CD4-positive, alpha-beta T cell treated with Interleukin-1 beta for 1 hour (primary cell): Measurements from ENCODE around the gene SUPT4H1.
"Not testable (repeated sequence)": the region's sequence is repeated elsewhere in the genome, so short reads cannot be mapped to it uniquely, and the experiment has no call there.

Experiments used
- DNase-seq, 2 donors: peaks; one replicate each; pipeline ENCODE4 v3.0.0-alpha.2; 2020 to 2022

SUPT4H1 gene

DNA sequence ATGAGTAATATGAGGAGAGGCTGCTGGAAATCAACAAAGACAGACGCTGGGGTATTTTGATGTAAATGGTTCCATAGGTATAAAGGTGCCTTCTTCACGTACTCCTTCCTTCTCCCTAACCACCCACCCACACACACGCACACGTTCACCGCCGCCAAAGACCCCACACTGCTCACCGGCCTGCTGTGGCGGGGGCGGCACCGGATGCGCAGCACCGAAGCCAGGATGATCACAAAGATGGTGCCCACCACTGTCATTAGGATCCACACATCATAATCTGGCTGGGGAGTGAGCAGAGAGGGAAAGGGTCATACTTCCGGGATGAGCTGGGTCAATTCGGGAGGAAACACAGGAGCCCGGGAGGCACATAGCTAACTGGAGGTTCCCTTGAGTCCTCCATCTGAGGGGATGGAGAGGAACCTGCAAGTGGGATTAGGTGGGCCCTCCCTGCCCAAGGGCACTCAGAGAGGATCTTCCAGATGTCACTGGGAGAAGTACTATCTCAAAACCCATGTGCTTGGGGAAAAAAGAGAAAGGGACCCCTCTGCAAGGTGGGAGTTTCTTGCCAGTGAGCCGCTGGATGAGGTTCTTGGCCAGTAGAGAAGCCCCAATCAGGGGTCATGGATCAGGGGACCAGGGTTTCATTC, 10.5 kb upstream of the SUPT4H1 start:
- DNase-seq: no peak

DNA sequence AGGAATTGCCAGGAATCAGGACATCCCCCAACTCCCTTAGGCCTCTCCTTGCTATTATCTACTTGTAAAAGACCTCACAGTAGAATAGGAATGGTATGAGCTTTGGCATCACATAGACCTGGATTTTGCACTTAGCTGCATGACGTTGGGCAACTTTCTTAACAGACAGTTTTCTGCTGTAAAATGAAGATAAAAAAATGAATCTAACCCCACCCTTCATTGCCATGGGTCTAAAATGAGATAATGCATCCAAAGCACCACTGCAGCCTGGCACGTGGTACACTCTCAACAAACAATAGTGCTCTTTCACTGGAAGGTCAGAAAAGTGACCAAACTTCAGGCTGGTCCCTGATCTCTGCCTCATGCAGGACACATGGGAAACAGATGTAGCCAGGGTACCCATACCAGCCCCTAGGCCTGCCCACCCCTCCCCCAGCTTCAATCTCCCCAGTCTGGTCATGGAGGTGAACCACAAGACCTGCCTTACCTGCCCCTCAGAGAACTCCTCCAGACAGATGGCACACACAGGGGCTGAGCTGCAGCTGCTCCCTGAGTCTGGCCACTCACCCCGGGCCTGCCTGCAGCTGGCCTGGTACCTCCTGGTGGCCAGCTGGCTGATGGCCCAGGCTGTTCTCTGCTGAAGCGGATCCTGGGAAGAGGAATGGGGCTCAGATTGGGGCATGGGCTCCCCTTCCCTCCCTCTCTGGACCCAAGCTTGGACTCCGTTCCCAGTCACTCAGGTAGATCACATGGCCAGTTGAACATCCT, 8.5 kb upstream of the SUPT4H1 start:
- no peak for DNase-seq

DNA sequence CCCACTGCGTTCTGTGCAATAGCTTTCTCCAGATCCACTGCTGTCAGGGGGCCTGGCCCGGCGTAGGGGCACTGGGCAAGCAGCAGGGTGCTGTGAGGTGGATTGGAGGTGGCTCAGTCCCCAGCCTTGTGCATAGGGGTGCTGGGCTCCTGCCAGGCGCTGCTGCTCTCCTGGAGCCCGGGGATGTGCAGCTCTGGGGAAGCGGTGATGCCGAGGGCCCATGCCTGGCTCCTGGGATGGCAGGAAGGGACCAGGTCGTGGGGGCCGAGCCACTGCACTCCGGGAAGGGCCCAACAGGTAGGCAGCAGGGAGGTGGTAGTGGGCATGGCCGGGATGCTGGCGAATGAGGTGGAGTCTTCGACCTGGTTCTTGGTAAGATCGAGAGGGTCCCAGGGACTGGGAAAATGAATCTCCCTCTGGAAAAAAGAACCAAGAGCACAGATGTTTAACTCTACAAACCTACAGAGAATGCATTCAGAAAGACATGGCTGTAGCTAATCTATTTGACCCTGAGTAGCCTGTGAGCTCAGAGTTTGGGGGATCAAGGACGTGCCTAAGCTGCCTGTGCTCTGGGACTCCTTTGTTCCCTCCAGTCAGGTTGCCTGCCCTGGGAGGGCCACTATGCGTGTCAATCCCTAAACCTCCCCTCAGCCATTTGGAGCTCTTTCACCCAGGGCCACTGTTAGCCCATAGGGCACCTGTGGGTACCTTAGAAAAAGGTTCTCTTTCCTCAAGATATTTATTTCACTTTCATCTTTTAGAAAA, 6.6 kb upstream of the SUPT4H1 start:
- DNase-seq: no peak

DNA sequence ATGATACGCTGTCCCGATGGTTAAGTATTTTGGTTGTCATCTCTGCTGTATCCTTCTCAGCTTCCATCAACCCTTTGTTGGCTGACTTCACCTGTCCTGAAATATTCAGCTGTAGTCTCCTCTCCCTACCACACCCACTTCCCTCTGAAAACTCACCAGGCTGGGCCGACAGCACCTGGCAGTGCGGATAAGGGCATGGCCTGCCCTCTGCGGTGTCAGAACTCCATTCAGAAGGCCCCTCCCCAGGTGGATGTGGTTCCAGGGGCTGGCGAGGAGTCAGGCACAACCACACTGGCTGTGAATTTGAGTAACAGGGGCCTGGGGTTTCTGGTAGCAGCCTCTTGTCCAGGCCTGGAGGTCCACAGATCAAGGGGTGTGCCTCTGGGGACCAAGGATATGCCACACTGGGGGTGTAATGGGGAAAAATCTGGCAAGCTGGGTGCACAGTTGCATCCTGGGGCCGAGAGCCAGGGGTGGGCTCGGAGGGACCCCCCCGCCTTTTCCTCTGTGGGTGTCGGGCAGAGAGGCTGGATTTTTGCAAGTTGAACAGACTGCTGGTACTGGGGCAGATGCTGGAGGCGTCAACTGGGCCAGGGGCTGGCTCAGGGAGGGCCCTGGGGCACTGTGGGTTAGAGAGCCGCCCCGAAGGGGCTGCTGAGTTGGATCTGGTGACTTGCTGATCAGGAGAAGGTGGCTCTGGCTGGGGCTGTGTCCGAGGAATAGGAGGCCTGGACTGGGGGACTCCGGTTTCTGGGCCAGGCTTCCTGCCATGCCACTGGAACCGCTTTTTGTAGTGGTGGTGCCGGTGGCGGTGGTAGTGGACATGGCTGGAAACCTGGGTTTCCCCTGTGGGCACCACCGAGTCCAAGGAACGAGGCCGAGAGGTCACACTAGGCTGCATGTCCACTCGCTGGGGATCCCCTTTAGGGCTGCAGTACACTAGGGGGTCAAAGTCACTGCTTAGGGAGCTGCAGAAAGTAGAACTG, 5.6 kb upstream of the SUPT4H1 start:
- no peak for DNase-seq

DNA sequence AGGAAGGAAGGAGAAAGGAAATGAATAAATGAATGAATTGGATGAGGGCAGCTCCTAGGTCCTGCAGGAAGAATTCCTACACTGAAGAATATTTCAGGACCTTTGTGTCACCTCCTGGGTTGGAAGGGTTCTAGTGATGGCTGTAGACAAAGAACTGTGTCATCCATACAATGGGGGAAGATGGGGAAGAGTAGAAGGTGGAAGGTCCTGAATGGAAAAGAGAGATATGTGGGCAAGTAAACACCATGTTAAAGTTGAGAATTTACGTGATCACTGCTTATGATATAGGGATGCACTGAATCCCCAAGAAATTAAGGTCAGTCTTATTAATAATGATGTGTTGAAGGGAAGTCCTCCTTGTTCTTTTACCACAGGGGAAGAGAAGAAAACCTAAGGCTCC, 4.2 kb upstream of the SUPT4H1 start:
- DNase-seq: no peak

DNA sequence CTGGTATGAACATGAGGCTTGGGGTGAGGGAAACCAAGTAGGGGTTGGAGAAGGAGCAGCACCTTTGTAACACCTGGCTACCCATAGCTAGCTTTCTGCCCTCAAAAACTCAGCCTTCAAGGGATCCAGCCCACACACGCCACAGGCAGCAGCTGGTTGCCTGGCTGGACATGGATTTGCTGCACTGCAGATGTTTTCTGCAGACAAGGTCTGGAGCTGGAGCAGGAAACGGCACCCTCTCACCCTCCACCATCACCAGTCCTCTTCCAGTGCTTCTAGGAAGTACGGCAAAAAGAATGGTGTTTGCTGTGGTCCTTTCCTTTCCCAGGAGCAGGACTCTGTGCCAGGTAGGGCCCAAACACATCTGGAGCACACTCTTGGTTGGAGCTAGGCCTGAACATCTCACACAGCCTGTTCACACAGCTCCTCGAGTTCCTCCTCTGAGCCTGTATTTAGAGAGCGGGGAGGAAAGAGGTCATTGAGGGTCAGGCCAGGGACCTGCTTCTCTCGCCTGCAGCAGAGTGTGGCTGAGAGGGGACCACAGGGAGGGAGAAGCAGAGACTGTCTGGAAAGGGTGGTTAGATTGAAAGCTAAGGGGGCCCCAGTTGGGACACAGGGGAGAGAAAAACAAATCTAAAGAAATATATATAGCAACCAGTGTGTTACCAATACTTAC, 2.7 kb upstream of the SUPT4H1 start:
- DNase-seq: no peak

DNA sequence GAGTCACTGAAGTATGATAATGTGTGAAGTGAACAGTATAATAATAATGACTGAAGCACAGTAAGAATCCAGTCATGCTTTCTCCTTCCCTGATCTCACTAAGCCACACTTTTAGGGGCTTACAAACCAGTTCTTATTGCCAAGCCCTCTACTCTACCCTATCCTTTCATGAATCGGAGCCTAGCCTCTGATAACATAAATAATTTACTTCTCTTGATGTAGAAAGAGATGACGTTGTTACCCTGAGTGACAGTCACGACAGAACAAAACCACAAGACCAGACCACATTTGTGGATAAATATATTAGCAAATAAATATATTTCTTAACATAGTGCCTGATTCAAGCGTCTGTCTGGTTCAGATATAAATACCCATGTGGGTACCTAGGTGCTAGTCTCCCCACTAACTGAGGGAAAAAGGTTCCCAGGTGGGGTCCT, 1.4 kb upstream of the SUPT4H1 start:
- DNase-seq: no peak

DNA sequence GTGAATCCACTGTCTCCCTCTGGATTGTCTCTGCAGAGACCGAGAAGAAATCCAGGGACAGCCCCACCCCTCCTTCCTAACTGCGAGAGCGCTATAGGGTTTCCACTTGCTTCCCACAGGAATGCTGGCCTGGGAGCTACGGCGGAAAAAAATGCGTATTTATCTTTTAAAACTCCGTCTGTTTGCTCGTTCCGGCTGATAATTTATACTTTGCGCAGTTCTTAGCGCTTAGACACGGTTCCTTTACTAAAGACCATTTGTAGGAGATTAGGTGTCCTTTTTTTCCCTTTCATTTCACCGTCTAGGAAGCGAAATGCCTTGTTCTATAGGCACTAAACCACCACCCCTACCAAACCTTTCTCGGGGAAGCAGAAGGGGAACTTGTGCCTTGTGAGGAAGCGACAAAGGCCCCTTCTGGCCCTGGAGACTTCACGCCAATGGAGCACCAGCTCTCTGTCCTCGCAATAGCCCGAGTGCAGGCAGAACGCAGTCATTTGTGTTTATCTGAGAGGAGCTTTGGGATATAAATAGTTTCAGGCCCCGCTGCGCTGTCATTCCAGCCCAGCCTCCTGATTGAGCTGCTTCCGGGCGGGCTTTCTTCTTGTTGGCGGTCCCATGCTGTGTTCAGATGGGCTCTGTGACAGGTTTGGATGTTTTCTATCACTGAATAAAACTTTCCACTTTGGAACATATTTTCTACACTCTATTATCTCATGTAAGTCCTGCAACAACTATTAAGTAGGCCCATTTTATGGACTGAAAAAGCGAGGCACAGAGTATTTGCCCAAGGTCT, 791 bp upstream of the SUPT4H1 start:
- peak in 1 of 2 donors; percentile 37 for DNase-seq

DNA sequence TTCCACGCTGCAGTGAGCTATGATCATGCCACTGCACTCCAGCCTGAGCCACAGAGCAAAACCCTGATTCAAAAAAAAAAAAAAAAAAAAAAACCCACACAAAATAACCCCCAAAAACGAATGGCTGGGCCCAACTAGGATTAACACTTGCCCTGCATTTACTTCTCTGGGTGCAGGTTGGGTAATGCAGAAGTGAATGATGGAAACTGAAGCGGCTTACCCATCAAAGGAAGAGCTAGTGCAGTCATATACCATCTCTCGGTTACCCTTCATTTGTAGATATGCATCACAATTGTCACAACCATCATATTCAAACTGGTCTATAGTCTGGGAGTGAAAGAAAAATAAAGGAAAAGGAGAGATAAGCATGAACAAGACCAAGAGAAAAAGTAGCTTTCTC, 819 bp downstream of the SUPT4H1 start:
- no peak for DNase-seq

DNA sequence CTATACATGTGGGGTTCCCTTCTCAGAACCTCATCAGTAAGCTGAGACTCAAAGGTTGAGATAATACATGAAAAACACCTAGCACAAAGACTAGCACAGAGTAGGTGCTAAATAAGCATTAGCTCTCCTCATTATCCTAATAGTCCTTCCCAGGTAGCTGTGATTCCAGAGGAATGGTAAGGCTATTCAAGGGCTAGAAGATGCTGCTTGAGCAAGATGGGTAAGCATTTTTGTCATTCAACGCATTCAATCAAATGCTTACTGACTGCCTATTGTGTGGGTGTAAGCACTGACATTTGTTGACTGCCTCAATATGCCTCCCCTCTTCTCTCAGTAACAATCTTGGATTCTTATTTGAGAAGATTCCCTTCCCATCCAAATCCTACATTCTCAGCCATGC, 4.0 kb downstream of the SUPT4H1 start:
- DNase-seq: no peak

DNA sequence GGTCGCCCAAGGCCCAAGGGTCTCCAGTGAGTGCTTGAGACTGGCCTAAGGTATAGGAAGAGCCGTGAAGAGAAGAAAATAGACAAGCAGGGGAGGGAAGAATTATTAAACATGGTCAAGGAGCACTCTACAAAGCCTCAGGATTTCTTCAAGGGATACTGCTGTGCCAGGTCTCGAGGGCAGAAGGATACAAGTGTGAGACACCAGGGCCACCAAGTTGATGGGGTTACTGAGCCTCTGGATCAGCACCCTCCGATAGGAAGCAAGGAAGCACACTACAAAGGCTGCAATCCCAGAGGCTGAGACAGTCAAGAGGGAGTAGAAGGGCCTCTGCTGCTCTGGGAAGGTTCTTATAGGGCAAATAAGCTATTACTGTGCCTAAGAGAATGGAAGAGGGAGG, 6.5 kb downstream of the SUPT4H1 start:
- no peak for DNase-seq

DNA sequence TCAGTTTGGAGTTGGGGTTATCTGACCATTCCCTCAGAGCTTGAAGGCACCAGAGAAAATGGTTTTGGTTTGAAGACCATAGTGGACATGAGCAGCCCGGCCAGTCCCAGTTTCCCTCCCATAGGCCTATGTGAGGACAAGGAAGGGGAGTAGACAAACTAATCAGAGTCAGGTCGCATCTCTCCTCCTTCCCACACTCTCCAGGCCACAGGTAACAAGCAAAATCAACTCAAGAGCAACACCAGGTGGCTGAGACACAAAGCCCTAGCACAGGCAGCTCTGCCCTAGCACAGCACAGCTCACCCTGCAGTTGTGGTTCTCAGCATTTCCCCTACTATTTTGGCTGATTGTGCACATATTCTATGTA, 7.2 kb downstream of the SUPT4H1 start:
- peak; percentile 82 to 85 for DNase-seq

DNA sequence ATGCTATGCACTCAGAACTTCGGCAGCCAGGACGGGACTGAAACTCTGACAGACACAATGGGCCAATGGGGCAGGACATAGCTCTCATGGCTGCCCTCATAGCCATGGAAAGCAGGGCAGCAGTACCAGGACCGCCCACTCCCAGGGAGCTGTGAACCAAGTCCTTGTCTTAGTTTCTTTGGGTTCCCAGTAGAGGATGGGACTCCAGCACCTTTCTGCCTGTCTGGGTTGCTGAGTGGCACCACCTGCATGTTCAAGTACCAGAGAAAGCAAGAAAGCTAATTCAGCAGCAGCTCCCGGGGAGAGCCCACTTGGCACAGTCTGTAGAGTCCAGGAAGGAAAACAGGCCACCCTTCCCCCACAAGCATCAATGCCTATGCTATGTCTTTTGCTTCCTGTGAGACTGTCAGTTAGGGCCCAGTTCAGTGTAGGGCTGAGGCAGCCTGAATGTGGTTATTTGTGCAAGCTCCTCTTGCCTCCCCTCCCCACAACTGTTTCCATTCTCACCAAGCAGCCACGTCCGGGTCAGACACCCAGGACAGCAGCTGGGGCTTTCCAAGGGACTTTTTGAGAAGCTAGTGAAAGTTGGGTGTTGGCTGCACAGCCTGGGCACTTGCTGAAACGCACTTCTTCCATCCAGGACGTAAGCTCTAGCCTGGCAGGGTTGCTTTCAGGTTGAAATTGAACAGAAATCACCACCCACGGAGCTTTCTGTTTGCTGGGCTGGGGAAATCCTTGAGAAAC, 7.8 kb downstream of the SUPT4H1 start:
- DNase-seq: peak; percentile 94 to 95

DNA sequence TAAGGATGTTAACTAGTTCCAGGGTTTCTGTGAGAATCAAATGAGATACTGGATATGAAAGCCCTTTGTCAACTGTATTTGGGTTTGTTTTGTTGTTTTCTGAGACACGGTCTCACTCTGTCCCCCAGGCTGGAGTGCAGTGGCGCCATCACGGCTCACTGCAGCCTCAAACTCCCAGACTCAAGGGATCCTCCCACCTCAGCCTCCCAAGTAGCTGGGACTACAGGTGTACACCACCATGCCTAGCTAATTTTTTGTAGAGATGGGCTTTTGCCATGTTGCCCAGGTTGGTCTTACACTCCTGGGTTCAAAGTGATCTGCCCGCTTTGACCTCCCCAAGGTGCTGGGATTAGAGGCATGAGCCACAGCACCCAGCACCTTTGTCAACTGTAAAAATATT, 8.9 kb downstream of the SUPT4H1 start:
- no peak for DNase-seq

DNA sequence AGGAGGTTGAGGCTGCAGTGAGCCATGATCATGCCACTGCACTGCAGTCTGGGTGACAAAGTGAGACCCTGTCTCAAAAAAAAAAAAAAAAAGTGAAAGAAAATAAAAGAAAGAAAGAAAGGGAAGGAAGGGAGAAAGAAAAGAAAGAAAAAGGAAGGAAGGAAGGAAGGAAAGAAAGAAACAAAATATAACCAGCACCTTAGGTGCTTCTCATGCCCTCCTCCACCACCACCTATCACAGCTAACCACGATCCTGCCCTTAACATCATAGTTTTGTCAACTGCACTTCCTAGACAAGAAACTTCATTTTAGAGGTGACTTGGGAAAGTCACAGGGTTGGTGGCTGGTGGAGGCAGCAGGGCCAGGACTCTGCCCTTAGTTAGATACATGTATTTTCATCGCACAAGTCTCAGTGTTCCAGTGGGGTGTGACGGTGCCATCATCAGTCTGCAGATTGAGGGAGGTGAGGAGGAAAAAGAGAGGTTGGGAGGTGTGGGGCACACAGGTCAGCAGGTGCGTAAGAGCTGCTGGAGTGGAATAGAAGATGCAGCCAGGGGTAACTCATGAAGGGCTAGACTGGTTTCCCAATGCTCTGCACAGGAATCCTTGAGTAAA, 10.0 kb downstream of the SUPT4H1 start:
- no peak for DNase-seq

DNA sequence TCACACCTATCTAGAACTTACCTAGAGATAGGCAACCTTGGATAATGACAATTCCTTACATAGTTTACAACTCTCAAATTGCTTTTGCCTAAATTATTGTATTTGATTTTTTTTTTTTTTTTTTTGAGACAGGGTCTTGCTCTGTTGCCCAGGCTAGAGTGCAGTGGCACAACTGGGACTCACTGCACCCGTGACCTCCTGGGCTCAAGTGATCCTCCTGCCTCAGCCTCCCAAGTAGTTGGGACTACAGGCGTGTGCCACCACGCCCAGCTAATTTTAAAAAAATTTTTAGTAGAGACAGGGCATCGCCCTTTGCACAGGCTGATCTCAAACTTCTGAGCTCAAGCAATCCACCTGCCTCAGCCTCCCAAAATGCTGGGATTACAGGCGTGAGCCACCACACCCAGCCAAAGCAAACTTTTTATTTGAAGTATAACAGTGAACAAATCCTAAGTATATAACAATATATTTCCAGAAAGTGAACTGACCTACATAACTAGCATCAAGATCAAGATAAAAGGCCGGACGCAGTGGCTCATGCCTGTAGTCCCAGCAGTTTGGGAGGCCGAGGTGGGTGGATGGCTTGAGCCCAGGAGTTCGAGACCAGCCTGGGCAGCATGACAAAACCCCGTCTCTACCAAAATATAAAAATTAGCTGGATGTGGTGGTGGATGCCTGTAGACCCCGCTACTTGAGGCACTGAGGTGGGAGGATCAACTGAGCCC, 10.7 kb downstream of the SUPT4H1 start:
- DNase-seq: not testable (repeated sequence)

DNA sequence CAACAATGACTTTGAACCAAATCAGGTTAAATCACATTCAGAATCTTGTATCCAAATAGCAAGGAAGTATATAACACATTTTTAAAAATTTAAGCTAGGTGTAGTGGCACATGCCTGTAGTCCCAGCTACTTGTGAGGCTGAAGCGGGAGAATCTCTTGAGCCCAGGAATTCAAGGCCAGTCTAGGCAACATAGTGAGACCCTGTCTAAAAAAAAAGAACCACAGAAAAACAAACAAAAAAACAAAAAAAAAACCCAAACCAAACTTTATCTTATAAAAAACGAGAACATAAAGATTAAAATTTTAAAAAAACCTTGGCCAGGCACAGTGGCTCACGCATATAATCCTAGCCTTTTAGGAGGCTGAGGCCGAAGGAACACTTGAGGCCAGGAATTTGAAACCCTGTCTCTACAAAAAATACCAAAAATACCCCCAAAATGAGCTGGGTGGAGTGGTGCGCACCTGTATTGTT, 11.6 kb downstream of the SUPT4H1 start:
- no peak for DNase-seq

DNA sequence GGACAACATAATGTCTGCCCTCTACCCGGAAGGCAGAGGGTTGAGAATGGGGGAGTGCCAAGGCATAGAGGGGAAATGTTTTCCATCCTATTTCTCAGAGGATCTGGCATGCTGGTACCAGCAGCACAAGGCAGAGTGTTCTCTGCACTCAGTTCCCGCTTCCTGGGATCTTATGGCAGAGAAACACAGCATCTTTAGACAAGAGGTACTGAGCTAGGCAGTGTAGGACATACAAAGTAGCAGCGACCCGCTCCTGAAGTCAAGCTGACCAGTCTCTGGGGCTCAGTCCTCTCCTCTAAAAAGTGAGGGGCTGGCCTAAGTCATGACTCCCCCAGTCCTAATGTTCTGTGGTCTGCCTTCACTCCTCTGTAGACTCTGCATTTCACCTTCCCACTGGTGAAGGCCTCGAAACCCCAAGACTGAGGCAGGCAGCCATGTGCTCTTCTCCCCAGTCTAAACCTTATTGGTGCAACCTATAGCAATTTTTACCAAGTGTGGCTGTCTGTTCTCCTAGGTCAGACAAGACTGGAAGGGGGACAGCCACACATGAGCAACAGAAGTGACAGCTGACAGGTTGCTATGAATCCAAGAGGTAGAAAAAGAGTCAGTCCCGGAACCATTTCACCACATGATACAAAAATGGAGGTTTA, 12.1 kb downstream of the SUPT4H1 start:
- DNase-seq: peak in 1 of 2 donors; percentile 35
